WTC11 (cell line): ENCODE data around the gene C2orf49.

Source experiments
- CREB1 ChIP-seq: sonication (generic); formaldehyde crosslinking; IDR thresholded peaks from 2 replicates; pipeline ENCODE4 v1.8.0; 2023; ENCODE audit warnings: mild to moderate bottlenecking, missing genetic modification reagents
- GABPB1 ChIP-seq: sonication (generic); formaldehyde crosslinking; IDR thresholded peaks from 2 replicates; pipeline ENCODE4 v1.8.1; 2023; ENCODE audit warnings: mild to moderate bottlenecking, missing genetic modification reagents
- NR2C2 ChIP-seq: sonication (generic); formaldehyde crosslinking; IDR thresholded peaks from 2 replicates; pipeline ENCODE4 v1.8.0; 2022; ENCODE audit warnings: mild to moderate bottlenecking, missing genetic modification reagents
- ZNF416 ChIP-seq: fragments of 250-450 bp; sonication (Bioruptor Pico); IDR thresholded peaks from 2 replicates; pipeline ENCODE4 v1.9.0; 2021; ENCODE audit warnings: mild to moderate bottlenecking, inconsistent platforms
- TF ChIP-seq, protein P1 (sequence below): fragments of 200-600 bp; IDR thresholded peaks from 2 replicates; pipeline ENCODE4 v1.8.0; 2022; ENCODE audit warnings: antibody characterized with exemption
- TF ChIP-seq, protein P2 (sequence below): sonication (generic); formaldehyde crosslinking; IDR thresholded peaks from 2 replicates; pipeline ENCODE4 v1.8.0; 2023; ENCODE audit warnings: missing genetic modification reagents
- TF ChIP-seq, protein P3 (sequence below): sonication (generic); formaldehyde crosslinking; IDR thresholded peaks from 2 replicates; pipeline ENCODE4 v1.8.1; 2022; ENCODE audit warnings: mild to moderate bottlenecking, moderate library complexity, missing genetic modification reagents
- TF ChIP-seq, protein P4 (sequence below): sonication (generic); formaldehyde crosslinking; conservative IDR thresholded peaks from 2 replicates; pipeline ENCODE4 v1.8.1; 2022; ENCODE audit warnings: mild to moderate bottlenecking, missing genetic modification reagents
- TF ChIP-seq, protein P5 (sequence below): sonication (generic); formaldehyde crosslinking; IDR thresholded peaks from 2 replicates; pipeline ENCODE4 v1.8.1; 2022; ENCODE audit warnings: missing genetic modification reagents, borderline replicate concordance

DNA sequence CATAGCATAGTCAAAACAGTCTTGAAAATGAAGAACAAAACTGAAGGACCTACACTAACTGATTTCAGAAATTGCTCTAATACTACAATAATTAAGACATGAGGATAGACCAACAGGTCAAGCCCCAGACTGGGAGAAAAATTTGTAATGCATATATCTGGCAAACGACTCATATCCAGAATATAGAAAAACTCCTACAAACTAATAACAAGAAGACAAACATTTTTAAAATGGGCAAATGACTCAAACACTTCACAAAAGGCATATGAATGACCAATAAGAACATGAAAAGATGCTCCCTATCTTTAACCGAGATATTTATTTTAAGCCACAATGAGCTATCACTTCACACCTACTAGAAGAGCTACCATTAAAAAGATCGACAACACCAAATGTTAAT is 22.0 kb upstream of the C2orf49 start:
- TF ChIP-seq, protein P1, sequence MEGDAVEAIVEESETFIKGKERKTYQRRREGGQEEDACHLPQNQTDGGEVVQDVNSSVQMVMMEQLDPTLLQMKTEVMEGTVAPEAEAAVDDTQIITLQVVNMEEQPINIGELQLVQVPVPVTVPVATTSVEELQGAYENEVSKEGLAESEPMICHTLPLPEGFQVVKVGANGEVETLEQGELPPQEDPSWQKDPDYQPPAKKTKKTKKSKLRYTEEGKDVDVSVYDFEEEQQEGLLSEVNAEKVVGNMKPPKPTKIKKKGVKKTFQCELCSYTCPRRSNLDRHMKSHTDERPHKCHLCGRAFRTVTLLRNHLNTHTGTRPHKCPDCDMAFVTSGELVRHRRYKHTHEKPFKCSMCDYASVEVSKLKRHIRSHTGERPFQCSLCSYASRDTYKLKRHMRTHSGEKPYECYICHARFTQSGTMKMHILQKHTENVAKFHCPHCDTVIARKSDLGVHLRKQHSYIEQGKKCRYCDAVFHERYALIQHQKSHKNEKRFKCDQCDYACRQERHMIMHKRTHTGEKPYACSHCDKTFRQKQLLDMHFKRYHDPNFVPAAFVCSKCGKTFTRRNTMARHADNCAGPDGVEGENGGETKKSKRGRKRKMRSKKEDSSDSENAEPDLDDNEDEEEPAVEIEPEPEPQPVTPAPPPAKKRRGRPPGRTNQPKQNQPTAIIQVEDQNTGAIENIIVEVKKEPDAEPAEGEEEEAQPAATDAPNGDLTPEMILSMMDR: no peak
- TF ChIP-seq, protein P2, sequence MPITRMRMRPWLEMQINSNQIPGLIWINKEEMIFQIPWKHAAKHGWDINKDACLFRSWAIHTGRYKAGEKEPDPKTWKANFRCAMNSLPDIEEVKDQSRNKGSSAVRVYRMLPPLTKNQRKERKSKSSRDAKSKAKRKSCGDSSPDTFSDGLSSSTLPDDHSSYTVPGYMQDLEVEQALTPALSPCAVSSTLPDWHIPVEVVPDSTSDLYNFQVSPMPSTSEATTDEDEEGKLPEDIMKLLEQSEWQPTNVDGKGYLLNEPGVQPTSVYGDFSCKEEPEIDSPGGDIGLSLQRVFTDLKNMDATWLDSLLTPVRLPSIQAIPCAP (CRISPR knock-in tag): no peak
- TF ChIP-seq GABPB1: no peak
- TF ChIP-seq, protein P3, sequence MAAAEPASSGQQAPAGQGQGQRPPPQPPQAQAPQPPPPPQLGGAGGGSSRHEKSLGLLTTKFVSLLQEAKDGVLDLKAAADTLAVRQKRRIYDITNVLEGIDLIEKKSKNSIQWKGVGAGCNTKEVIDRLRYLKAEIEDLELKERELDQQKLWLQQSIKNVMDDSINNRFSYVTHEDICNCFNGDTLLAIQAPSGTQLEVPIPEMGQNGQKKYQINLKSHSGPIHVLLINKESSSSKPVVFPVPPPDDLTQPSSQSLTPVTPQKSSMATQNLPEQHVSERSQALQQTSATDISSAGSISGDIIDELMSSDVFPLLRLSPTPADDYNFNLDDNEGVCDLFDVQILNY (CRISPR knock-in tag): no peak
- TF ChIP-seq, protein P4, sequence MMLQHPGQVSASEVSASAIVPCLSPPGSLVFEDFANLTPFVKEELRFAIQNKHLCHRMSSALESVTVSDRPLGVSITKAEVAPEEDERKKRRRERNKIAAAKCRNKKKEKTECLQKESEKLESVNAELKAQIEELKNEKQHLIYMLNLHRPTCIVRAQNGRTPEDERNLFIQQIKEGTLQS: no peak
- TF ChIP-seq, protein P5, sequence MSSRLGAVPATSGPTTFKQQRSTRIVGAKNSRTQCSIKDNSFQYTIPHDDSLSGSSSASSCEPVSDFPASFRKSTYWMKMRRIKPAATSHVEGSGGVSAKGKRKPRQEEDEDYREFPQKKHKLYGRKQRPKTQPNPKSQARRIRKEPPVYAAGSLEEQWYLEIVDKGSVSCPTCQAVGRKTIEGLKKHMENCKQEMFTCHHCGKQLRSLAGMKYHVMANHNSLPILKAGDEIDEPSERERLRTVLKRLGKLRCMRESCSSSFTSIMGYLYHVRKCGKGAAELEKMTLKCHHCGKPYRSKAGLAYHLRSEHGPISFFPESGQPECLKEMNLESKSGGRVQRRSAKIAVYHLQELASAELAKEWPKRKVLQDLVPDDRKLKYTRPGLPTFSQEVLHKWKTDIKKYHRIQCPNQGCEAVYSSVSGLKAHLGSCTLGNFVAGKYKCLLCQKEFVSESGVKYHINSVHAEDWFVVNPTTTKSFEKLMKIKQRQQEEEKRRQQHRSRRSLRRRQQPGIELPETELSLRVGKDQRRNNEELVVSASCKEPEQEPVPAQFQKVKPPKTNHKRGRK (CRISPR knock-in tag): no peak
- TF ChIP-seq CREB1 (CRISPR knock-in tag): no peak
- TF ChIP-seq NR2C2: no peak
- TF ChIP-seq ZNF416: no peak
